ENCODE measurements around the gene NCKAP1.
"Not testable (repeated sequence)": the region's sequence is repeated elsewhere in the genome, so short reads cannot be mapped to it uniquely, and the experiment has no call there.

NCKAP1 gene

DNA sequence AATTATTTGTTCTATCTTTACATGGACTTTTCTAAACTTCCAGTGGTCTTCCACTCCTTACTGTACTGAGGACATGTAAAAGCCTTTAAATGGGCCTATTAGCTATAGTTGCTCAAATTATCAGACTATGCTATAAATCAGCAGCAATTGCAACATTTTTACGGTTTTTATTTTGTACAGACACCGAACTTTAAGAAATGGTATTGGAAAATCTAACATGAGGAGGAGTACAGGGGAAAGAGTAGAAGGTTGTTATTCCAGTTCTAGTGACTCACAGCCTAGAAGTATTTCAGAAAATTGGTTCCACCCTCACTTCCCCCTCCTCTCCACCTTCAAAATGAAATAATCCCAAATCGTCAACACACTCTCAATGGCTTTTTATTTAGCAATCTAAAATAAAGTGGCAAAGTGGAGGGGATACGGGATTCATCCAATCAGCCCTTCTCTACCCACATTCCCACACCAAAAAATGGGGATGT lies 1.1 kb downstream of the NCKAP1 start:
- no peak for FAIRE-seq

DNA sequence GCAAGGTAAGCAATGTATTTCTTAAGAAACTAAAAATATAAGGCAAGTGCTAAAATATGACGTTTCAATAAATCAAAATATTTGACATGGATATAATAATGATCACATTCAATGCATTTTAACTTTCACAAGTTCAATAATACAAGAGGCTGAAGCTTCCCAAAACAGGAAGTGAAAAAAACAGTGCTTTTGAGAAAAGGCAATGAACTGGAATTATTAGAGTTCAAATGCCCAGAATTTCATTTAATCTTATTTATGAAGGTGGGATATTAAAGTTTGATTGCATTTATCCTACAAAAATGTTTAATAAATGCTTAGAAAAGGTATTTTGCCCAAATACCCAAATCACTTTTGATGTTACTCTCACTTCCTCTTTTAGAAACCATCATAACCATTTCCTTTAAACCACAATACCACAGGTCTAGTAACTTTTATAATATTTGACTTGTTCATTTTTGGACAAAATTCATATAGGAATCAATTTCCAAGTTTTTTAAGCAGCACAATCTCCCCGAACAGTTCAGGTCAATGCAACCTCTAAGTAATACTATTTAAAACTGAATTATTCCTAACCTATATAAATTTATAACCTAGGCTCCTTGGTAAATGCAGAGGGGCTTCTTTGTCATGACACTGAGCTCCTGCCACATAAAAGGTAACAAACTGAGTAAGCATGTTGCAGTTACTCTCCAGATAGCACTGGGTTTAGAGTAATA lies 2.1 kb downstream of the NCKAP1 start:
- FAIRE-seq = no peak

DNA sequence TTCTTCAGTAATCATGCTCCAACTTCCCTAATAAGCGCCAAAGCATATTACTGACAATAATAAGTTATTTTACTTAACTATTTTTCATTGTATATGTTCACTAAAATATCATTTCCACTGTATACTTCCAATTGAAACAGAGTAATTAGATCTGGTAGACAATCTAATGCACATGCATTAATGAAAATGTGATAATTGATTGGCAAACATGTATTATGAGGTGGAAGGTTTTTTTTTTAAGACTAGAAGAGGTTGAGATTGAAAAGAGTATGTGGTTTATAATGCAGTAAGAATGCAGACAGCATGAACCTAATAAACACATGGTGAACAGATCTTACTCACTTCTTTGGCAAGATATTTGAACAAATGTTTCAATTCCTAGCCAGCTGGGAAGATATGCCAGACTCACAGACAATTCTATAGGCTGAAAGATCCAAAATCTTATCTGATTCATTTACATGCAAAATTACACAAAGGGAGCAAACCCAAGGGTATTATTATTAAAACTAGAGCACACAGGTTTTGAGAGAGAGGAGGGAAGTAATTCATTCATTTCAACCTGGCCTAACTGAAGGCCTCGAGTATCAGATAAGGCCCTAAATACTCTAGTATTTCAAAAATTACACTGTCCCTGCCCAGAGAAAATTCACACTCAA lies 2.8 kb downstream of the NCKAP1 start:
- FAIRE-seq = no peak

DNA sequence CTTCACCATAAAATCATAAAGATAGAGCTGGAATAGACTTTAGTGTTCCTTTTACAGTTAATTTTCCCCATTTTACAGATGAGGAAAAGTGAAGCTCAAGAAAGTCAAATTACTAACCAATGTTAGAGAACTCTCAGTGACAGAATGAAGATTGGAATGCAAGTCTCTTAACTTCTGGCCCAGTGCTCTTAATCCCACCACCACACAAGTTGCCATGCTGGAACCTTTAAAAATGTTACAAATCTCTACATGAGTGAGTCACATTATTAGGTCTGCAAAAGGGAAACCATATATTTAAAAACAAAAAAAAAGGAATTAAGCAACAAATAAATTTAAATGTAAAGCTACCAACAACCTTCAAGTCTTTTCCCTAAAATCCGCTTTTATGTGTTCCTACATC lies 3.5 kb downstream of the NCKAP1 start:
- FAIRE-seq = no peak

DNA sequence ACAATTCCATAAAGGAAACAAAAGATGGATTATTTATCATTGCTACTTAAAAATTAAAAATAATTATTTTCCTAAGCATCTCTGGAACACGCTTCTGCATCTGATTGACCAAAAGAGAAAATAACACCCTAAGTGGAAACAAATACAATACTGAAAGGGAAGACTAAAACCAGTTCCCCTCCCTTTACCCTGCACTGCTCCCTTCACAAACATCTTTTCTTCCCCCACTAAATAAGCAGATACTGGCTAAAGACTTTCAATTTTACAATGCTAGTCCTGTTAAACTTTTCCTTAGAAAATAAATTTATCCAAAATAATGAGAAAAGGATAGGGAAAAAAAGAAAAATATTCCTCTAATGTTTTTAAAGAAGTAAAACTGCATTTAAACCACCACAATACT lies 4.3 kb downstream of the NCKAP1 start:
- FAIRE-seq = no peak

DNA sequence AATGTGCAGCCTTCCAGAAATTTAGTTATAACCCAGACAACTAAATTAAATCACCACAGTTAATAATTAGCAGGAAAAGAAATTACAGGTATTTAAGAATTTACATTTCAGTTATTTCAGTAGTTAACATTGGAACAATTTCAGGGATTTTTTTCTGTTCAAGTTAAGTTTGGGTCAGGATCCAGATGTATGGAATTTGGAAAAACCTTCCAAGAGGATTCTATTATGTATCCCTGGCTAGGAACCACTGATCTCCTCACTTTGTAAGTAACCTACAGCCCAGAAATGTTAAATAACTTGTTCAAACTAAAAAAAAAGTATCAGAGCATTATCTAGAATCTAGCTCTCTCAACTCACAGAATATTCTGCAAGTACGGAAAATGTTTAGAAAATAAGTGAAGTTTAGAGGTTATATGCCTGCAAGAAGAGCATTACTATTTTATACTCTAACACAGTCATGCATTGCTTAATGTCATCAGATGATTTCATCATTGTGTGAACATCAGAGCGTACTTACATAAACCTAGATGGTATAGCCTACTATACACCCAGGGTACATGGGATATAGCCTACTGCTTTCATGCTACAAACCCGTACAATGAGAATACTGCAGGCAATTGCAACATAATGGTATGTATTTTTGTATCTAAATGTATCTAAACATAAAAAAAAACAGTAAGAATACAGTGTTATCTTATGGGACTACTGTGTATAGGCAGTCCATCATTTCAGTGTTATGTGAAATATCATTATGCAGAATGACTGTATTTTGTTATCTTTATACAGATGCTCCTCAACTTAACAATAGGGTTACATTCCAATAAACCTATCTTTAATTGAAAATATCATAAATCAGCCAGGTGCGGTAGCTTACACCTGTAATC lies 6.1 kb downstream of the NCKAP1 start:
- FAIRE-seq = no peak

DNA sequence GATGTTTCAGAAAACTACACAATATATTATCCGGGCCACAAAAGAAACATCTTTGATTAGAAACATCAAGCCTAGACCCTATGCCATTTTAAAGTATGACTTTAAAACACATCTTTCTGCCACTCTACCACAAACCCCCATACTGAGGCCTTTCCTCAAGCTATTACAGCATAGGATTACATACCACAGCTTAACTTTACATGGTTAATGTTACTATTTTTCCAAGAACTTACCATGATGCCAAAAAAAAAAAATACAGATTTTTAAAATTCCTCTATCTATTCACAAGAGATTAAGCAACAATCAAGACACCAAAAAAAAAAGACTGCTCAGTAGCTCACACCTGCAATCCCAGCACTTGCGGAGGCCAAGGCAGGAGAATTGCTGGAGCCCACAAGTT lies 9.0 kb downstream of the NCKAP1 start:
- FAIRE-seq = no peak

DNA sequence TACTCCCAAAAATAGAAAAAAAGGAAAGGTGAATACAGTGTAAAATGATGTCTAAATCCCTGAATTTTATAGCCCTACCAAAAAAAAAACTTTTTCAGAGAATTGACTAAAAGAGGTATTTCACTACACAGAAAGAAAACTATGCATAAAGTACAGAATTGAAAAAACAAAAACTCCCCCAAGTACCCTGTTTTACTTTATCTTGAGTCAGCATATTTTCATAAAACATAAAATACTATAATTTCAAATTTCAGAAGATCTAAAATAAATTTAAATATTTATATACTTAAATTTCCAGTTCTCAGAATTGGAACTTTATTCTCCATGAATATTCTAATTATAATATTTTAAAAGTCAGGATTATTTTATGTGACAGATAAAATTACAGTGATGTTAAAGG lies 10.1 kb downstream of the NCKAP1 start:
- FAIRE-seq = peak; percentile 37

DNA sequence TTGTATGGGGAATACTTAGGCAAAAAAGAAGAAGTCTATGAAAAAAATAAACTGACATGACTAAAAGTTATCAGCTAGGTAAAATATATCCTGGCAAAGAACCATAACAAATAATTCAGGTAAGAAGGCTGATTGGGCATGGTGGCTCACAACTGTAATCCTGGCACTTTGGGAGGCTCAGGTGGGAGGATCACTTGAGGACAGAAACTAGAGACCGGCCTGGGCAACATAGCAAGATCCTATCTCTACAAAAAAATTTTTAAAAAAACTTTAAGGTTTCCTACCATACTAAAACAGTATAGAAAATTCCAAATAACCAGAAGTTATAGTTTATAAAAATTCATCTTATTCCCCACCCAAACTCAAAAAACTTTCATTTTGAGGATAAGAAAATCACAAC lies 10.8 kb downstream of the NCKAP1 start:
- FAIRE-seq = no peak

DNA sequence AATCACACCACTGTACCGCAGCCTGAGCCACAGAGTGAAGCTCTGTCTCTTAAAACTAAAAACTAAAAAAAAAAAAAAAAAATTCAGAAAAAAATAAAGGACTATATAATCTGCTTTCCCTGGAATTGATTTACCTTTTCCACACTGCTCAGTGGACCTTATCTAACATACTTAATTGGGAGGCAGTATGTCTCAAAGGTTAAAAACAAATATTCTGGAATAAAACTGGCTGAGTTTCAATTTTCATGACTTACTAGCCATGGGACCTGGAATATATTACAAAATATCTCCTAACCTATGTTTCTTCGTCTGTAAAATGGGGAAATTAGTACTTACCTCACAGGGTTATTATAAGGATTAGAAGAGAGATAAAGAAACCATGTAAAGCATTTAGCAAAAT lies 11.8 kb downstream of the NCKAP1 start:
- no peak for FAIRE-seq

DNA sequence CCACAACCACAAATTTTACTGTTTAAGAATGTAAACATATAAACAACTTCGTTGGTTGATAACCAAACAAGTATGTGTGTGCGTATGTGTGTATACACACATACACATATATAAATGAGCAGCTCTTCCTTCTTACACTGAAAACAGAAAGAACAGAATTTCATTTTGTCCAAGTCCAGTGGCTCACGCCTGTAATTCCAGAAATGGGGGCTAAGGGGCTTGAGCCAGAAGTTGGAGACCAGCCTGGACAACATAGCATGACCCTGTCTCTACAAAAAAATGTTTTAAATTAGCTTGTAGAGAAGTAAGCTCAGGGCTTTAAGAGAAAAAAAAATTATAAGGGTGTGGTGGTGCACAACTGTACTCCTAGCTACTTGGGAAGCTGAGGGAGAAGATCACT lies 12.3 kb downstream of the NCKAP1 start:
- FAIRE-seq = no peak

DNA sequence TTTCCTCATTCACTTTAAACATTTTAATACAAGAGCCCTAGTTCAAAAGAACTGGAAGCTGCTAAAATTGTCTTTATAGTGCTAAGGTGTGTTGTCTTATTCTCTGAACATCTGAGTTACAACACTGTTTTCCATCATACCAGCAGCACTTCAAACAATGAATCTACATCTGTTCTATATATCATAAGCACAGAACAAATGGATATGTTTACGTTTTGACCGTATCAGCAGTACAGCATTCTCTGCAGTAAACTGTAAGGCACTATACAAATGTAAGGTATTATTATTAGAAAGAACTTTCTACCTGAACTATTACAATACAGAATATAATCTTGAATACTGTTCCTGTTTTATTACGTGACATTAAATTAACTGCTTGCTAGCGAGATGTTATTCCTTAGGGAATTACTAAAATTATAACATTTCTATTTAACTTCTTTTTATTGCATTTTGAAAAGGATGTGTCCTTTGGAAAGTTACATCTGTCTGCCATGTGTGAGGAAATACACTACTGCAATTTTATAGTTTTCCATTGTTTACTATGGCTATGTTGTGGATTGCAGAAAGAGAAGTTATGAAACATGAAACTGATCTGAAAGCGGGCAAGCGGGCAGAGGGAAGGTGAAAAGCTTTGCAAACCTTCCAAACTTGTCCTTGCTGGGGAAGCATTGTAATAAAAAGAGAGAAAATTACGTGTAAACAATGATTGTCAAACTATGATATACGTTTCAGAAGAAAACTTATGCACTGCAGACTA lies 13.7 kb downstream of the NCKAP1 start:
- FAIRE-seq = no peak

DNA sequence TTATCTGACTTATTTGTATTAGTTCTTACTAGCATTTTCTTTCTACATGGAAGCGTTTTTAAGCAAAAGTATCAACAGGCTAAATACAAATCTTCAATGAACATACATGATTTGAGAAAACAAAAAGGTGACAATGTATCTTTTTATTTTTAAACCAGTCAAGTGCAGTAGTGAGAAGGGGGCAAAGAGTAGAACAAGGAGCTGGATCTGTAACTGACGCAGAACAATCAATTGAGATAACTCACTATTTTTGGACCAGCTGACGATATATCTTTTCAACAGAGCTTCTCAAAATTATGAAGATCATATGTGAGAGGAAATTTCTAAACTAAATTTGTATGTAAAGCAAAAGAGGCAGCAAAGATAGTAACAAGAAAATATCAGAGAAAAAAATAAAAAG lies 15.5 kb downstream of the NCKAP1 start:
- no peak for FAIRE-seq

DNA sequence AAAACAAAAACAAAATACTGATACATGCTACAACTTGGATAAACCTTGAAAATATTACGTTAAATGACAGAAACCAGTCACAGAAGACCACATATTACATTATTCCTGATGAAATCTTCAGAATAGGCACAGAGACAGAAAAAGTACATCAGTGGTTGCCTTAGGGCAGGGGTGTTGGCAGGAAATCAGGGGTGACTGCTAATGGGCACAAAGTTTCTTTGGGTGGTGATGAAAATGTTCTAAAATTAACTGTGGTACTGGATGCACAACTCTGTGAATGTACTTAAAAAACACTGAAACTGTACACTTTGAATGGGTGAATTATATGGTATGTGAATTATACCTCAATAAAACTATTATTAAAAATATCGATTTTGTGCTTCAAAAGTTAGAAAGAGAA lies 16.6 kb downstream of the NCKAP1 start:
- FAIRE-seq = no peak

DNA sequence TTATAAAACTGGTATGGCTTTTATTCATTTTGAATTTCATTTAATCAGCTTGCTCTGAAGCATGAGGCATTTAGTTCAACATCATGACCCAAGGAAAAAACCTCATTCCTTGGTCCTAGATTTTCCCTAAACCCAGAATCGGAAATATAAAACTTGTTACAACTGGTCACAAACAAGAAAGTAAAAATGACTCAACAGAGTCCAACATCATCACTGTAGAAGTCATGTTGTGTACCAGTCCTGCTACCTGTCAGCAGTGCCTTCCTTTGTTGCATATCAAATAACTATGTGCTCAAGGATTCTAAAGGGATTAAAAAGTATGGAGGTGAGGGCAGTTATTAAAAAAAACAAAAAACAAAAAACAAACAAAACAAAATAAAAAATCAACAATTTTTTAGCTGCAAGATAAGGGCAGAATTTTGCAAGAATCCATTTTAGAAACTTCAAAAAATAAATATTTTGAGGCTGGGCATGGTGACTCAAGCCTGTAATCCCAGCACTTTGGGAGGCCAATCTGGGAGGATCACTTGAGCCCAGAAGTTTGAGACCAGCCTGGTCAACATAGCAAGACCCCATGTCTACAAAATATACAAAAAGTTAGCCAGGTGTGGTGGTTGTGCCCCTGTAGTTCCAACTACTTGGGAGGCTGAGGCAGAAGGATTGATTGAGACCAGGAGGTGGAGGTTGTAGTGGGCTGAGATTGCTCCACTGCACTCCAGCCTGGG lies 18.4 kb downstream of the NCKAP1 start:
- FAIRE-seq = no peak

DNA sequence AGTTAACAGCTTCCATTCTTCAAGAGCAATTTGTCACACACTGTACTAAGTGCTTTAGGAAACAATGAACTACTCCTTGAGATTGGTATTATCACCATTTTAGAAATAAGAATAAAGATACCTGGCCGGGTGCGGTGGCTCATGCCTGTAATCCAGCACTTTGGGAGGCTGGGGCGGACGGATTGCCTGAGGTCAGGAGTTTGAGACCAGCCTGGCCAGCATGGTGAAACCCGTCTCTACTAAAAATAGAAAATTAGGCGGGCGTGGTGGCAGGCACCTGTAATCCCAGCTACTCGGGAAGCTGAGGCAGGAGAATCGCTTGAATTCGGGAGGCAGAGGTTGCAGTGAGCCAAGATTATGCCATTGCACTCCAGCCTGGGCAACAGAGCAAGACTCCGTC lies 20.4 kb downstream of the NCKAP1 start:
- not testable (repeated sequence) for FAIRE-seq

DNA sequence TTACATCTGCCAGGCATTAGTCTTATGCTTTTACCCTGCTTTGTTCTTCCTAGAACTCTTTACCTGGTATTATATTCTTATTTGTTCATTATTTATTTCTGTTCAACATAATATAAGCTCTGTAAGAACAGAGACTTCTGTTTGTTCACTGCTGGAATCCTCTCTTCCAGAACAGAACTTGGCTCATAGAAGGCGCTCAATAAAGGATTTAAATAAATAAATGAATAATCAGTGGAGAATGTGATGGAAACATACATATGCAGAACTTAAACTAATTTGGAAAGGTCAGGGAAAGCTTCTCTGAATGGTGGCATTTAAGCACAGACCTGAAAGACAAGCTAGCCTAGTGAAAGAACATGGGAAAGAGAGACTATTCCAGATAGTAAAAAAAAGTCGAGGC lies 24.3 kb downstream of the NCKAP1 start:
- FAIRE-seq = no peak

DNA sequence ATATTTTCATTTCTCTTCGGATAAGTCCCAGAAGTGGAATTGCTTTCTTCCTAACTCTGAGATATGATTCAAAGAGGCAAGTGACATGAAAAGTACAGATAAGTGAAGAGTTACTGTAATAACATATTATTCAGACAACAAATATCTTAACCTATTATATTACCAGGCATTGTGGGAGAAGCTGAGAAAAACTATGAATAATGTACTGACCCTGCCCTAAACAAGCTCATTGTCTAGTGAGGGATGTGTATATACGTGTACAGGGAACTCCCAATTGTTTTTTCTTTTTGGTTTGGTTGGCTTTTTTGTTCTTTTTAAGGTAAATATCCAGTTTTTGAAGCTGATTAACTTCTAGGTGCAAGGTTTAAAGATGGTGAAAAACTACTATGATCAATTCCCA lies 26.5 kb downstream of the NCKAP1 start:
- no peak for FAIRE-seq

DNA sequence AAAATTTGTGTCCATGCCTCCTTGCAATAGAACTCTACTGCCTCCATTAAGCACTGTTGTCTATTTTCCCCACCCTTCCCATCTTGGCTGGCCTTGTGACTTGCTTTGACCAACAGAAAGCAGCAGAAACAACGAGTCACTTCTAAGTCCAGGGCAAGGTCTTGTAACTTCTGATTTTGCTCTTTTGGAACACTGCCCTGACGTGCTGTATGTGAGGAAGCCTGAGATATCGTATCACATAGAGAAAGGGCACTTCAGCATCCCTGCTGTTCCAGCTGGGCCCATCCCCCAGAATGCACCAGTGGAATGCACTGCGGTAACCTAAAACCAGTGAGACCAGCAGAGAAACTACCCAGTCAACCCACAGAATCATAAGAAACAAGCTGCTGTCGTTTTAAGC lies 28.1 kb downstream of the NCKAP1 start:
- FAIRE-seq = no peak

DNA sequence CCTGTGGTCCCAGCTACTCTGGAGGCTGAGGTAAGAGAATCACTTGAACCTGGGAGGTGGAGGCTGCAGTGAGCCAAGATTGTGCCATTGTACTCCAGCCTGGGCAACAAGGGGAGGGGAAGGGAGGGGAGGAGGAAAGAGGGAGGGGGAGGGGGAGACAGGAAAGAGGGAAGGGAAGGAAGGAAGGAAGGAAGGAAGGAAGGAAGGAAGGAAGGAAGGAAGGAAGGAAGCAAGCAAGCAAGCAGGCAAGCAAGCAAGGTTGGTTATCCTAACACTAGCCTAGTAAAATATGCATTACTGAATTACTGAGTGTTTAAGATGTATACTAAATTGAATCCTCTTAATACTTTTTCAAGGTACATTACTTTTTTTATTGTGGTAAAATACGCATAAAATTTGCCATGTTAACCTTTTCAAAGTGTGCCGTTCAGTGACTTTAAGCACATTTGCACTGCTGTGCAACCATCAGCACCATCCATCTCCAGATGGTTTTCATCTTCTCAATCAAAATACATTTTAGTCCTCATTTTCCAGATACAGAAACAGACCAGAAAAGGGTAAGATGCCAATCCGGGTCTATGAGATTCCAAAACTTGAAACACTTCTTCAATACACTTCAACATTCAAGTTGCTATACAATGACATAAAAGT lies 28.9 kb downstream of the NCKAP1 start:
- FAIRE-seq = no peak

DNA sequence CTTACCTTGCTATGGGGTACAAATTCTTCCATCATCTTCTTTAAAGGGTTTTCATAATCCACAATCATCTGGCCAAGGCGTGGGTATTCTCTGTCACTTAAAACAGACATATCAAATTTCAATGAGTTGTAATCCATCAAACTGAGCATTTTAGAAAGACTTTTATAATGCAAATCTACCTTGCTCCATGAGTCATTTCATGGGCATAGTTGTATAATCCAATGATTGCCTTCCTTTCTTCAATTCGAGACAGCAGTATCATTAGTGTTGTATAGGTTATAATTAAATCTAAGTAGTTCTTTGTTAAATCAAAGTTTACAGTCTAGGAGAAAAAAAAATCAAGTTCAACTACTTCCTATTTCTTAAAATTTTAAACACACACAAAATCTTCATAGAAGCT lies 36.3 kb downstream of the NCKAP1 start:
- peak; percentile 19 for FAIRE-seq

DNA sequence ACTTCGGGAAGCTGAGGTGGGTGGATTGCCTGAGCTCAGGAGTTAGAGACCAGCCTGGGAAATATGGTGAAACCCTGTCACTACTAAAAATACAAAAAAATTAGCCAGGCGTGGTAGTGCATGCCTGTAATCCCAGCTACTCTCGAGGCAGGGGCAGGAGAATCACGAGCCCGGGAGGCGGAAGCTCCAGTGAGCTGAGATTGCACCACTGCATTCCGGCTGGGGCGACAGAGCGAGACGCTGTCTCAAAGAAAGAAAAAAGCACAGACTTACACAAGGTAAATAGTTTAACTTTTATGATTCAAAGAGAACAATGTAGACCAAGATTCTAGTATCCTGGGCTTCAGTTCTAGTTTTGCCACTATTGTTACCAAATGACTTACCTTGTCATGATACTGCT lies 37.4 kb downstream of the NCKAP1 start:
- FAIRE-seq = no peak

Measured in TTC549 (cell line).